Measurements from ENCODE around the gene GLP2R.

DNA sequence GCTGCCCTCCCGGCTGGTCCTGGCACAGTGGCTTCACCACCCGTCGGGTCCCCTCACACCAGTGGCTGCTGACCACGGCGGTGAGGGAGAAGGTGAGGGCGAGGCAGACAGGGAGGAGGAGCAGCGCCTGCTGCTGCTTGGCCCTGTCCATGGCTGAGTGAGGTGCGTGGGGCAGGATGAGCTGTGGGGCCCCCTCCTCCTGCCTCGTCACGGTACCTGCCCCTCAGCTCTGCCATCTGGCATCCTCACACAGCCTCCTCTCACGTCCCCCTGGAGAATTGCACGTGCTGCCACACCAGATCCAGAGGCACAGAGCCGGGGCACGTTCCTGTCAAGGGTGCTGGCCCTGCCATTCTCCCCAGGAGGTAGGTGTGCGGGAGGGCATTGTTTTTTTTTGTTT is 3.8 kb upstream of the GLP2R start, which contains the start of gene GSG1L2:
- TF ChIP-seq, protein P1, sequence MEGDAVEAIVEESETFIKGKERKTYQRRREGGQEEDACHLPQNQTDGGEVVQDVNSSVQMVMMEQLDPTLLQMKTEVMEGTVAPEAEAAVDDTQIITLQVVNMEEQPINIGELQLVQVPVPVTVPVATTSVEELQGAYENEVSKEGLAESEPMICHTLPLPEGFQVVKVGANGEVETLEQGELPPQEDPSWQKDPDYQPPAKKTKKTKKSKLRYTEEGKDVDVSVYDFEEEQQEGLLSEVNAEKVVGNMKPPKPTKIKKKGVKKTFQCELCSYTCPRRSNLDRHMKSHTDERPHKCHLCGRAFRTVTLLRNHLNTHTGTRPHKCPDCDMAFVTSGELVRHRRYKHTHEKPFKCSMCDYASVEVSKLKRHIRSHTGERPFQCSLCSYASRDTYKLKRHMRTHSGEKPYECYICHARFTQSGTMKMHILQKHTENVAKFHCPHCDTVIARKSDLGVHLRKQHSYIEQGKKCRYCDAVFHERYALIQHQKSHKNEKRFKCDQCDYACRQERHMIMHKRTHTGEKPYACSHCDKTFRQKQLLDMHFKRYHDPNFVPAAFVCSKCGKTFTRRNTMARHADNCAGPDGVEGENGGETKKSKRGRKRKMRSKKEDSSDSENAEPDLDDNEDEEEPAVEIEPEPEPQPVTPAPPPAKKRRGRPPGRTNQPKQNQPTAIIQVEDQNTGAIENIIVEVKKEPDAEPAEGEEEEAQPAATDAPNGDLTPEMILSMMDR (IDR thresholded peaks at IDR 0.05): no peak
- no peak for TF ChIP-seq POLR2A (IDR thresholded peaks at IDR 0.05)
